C4-2B (cell line): ENCODE data around the gene CBX5.

Experiments
- ZFX ChIP-seq: fragments of 450-650 bp; IDR thresholded peaks from 2 replicates; pipeline ENCODE4 v1.6.1; 2017
- TF ChIP-seq, protein P1 (sequence below): fragments of 450-650 bp; conservative IDR thresholded peaks from 2 replicates; pipeline ENCODE4 v1.5.1; 2017; ENCODE audit warnings: mild to moderate bottlenecking

- TF ChIP-seq, protein P1, sequence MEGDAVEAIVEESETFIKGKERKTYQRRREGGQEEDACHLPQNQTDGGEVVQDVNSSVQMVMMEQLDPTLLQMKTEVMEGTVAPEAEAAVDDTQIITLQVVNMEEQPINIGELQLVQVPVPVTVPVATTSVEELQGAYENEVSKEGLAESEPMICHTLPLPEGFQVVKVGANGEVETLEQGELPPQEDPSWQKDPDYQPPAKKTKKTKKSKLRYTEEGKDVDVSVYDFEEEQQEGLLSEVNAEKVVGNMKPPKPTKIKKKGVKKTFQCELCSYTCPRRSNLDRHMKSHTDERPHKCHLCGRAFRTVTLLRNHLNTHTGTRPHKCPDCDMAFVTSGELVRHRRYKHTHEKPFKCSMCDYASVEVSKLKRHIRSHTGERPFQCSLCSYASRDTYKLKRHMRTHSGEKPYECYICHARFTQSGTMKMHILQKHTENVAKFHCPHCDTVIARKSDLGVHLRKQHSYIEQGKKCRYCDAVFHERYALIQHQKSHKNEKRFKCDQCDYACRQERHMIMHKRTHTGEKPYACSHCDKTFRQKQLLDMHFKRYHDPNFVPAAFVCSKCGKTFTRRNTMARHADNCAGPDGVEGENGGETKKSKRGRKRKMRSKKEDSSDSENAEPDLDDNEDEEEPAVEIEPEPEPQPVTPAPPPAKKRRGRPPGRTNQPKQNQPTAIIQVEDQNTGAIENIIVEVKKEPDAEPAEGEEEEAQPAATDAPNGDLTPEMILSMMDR, result no peak
- TF ChIP-seq ZFX, result no peak
Observed at GRCh38 chr12:54261815-54262402, 18.0 kb downstream of the CBX5 start.
